Activated CD8-positive, alpha-beta T cell treated with anti-CD3 and anti-CD28 coated beads for 36 hours (primary cell): ENCODE data around the gene FAM53A. TPM values are rescaled to one million over a fixed set of nuclear protein-coding genes. Genes with fewer than 3 reads are reported as not detected.

Source experiments
- ATAC-seq: fragments of 200-7000 bp; cut with Tn5 transposase; one replicate; pipeline ENCODE4 v1.10.0; 2021; ENCODE audit warnings: mild to moderate bottlenecking, moderate library complexity
- CTCF ChIA-PET: fragments of 350-600 bp; sonication (Branson Sonifier 250); formaldehyde crosslinking; loops from one replicate; lab custom pipeline; 2021; ENCODE audit warnings: antibody characterized with exemption; lab: Charles Lee
- POLR2A ChIA-PET: fragments of 350-600 bp; sonication (Branson Sonifier 250); formaldehyde crosslinking; loops from one replicate; lab custom pipeline; 2021; ENCODE audit warnings: antibody characterized with exemption; lab: Charles Lee
- DNase-seq: peaks from one replicate; pipeline ENCODE4 v3.0.0-alpha.2; 2020
- H3K27ac Mint-ChIP-seq: one replicate; pipeline ENCODE4 v1.8.0; 2021; ENCODE audit warnings: mild to moderate bottlenecking, mixed read lengths
- H3K27me3 Mint-ChIP-seq: one replicate; pipeline ENCODE4 v1.8.0; 2021; ENCODE audit warnings: mixed read lengths
- H3K36me3 Mint-ChIP-seq: one replicate; pipeline ENCODE4 v1.8.0; 2021; ENCODE audit warnings: low read depth, mixed read lengths
- H3K4me1 Mint-ChIP-seq: one replicate; pipeline ENCODE4 v1.8.0; 2021; ENCODE audit warnings: low read depth, mixed read lengths
- H3K4me3 Mint-ChIP-seq: one replicate; pipeline ENCODE4 v1.8.0; 2021; ENCODE audit warnings: mild to moderate bottlenecking, moderate library complexity, mixed read lengths
- H3K9me3 Mint-ChIP-seq: one replicate; pipeline ENCODE4 v1.8.0; 2021; ENCODE audit warnings: mixed read lengths
- CTCF ChIP-seq: fragments of 200-600 bp; IDR thresholded peaks from one replicate; pipeline ENCODE4 v1.8.0; 2022; ENCODE audit warnings: antibody characterized with exemption, mild to moderate bottlenecking
- intact Hi-C: fragments of 100-400 bp; cut with micrococcal nuclease; formaldehyde crosslinking; loops from one replicate; pipeline ENCODE4 v1.10.0; 2022
- total RNA-seq, 2 experiments: library from RNA; stranded (reverse); gene quantifications; one replicate each; pipeline ENCODE4 v1.2.3, GENCODE V29; 2021

The FAM53A gene
- total RNA-seq, 2 experiments from 2014 or later = 1.2 to 1.8 TPM

DNA sequence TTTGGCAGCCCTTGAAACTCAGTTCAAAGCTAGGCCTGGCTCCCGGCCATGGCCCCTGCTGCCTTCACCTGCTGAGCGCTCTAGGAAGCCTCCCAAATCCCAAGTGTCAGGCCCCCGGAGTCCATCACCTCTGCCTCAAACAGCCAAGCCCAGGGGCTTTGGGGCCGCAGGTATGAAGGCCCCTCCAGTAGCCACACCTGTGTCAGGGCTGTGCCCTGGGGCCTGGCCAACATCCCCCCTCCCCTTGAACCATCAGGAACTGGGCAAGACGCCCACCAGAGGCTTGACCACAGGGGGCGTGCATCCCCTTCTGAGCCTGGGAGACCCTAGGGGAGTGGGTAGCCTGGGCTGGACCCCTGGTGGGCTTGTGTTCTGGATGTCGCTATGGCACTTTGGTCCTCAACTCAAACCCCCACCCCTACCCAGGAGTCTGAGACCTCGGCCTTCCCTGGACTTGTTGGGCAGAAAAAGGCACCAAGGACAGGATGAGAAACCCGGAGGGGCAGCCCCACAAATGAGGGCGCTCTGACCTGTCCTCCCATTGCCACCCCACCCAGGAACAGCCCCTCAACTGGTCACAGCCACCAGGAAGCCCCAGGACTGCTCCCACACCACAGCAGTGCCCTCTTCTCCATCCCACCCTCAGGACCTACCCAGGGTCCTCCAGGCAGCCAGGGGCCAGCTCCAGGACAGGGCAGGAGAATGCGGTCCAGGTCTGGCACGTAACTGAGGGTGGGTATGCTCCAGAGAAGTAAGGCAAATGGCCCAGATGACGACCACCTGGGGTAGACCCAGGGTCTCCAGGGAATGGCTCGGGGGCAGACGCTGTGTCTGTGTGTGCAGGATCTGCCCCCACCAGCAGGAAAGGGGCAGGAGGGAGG, 32.2 kb upstream of the FAM53A start:
- ChIA-PET POLR2A (no interaction called here), CTCF (interaction anchor here (15.4 kb wide), 1 partner anchor 24 kb away, joined by 257 read pairs; no protein-coding TSS in a partner anchor)
- peaks cover 34% of the 10 kb centered on the region for H3K4me1 Mint-ChIP-seq
- H3K36me3 Mint-ChIP-seq = peaks cover 42% of the 10 kb centered on the region
- no peaks in the 10 kb centered on the region for H3K27me3 Mint-ChIP-seq
- no peaks in the 10 kb centered on the region for H3K9me3 Mint-ChIP-seq
- H3K4me3 Mint-ChIP-seq = no peak overlapping the region
- TF ChIP-seq CTCF = no peak
- intact Hi-C loops = no loop called here
- no peak overlapping the region for H3K27ac Mint-ChIP-seq
- no peak for DNase-seq
- no peak for ATAC-seq

GRCh38 chr4:1715002-1715758, 31.1 kb upstream of the FAM53A start:
- Mint-ChIP-seq H3K36me3 (peaks cover 52% of the 10 kb centered on the region), H3K4me3 (peak overlapping the region; percentile 92), H3K27ac (peak overlapping the region; percentile 100), H3K9me3 (no peaks in the 10 kb centered on the region), H3K27me3 (no peaks in the 10 kb centered on the region), H3K4me1 (peaks cover 43% of the 10 kb centered on the region)
- TF ChIP-seq CTCF = no peak
- DNase-seq = no peak
- ChIA-PET CTCF (interaction anchor here (0.5 to 2.1 kb wide), 2 partner anchors 22 to 26 kb away, joined by 5 to 10 read pairs; no protein-coding TSS in a partner anchor), POLR2A (interaction anchor here (8.3 to 9.5 kb wide), 2 partner anchors 8 to 23 kb away, joined by 76 to 190 read pairs; partner anchors contain the start of genes TACC3 and TMEM129)
- ATAC-seq = no peak
- intact Hi-C loops = no loop called here

- ChIA-PET CTCF (interaction anchor here (0.8 to 2.1 kb wide), 6 partner anchors 7 to 32 kb away, joined by 3 to 10 read pairs (median 3); no protein-coding TSS in a partner anchor), POLR2A (interaction anchor here (3.8 to 9.5 kb wide), 3 partner anchors 9 to 22 kb away, joined by 26 to 190 read pairs (median 76); partner anchors contain the start of genes TACC3 and TMEM129)
- Mint-ChIP-seq H3K36me3 (peaks cover 54% of the 10 kb centered on the region), H3K27ac (peak overlapping the region; percentile 100), H3K27me3 (no peaks in the 10 kb centered on the region), H3K4me3 (peak overlapping the region; percentile 92), H3K4me1 (peaks cover 43% of the 10 kb centered on the region), H3K9me3 (no peaks in the 10 kb centered on the region)
- DNase-seq = no peak
- intact Hi-C loops = no loop called here
- TF ChIP-seq CTCF = no peak
- ATAC-seq = no peak
These were observed 30.3 kb upstream of the FAM53A start for GRCh38 chr4:1714303-1715001.

GRCh38 chr4:1713003-1713851, 29.1 kb upstream of the FAM53A start:
- Mint-ChIP-seq H3K4me1 (peaks cover 49% of the 10 kb centered on the region), H3K9me3 (no peaks in the 10 kb centered on the region), H3K27ac (peak overlapping the region; percentile 100), H3K27me3 (no peaks in the 10 kb centered on the region), H3K36me3 (peaks cover 63% of the 10 kb centered on the region), H3K4me3 (peak overlapping the region; percentile 92)
- ChIA-PET CTCF (interaction anchor here (0.8 to 2.1 kb wide), 8 partner anchors 9 to 33 kb away, joined by 3 to 12 read pairs (median 4); no protein-coding TSS in a partner anchor), POLR2A (interaction anchor here (0.5 to 9.5 kb wide), 8 partner anchors 10 to 367 kb away, joined by 3 to 190 read pairs (median 4); partner anchors contain the start of genes TACC3 and TMEM129)
- ATAC-seq (peak; percentile 2), DNase-seq (no peak)
- intact Hi-C loops = no loop called here
- no peak for TF ChIP-seq CTCF
